ENCODE results near the gene BET1L.

DNA sequence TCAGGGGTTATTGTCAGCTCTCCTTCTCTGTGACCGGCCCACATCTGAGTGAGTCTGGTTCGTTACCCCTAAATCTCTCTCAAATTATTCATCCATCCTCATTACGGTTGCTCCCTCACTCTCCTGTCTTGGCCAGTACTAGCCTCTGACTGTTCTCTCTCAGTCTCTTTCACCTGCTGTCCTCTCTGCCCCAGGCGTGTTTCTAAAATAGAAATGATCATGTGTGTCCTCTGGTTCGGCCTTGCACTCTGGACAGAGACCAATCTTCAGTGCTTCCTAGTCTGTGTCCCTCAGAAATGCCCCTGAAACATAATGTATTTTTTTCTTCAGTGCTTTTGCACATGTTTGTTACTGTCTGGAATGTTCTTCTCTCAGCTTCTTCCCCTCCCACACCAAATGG lies 34.4 kb upstream of the BET1L start:
- TF ChIP-seq, protein P1, sequence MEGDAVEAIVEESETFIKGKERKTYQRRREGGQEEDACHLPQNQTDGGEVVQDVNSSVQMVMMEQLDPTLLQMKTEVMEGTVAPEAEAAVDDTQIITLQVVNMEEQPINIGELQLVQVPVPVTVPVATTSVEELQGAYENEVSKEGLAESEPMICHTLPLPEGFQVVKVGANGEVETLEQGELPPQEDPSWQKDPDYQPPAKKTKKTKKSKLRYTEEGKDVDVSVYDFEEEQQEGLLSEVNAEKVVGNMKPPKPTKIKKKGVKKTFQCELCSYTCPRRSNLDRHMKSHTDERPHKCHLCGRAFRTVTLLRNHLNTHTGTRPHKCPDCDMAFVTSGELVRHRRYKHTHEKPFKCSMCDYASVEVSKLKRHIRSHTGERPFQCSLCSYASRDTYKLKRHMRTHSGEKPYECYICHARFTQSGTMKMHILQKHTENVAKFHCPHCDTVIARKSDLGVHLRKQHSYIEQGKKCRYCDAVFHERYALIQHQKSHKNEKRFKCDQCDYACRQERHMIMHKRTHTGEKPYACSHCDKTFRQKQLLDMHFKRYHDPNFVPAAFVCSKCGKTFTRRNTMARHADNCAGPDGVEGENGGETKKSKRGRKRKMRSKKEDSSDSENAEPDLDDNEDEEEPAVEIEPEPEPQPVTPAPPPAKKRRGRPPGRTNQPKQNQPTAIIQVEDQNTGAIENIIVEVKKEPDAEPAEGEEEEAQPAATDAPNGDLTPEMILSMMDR (conservative IDR thresholded peaks at IDR 0.05; ENCODE audit: low read length): no peak
- TF ChIP-seq EZH2phosphoT487 (IDR thresholded peaks at IDR 0.05; ENCODE audit: borderline replicate concordance, low read depth, low read length): no peak

All from OCI-LY7 (cell line).